Glutamatergic neuron (in vitro differentiated cells): ENCODE measurements around the gene BCL2. TPM values are rescaled to one million over a fixed set of nuclear protein-coding genes. Genes with fewer than 3 reads are reported as not detected.

Source experiments
- DNase-seq: peaks from one replicate; pipeline ENCODE4 v3.0.0; 2022
- H3K27ac Mint-ChIP-seq: one replicate; pipeline ENCODE4 v1.8.0; 2020; ENCODE audit warnings: mild to moderate bottlenecking, mixed read lengths, inconsistent platforms; ENCODE audit not compliant: unreplicated experiment
- H3K27me3 Mint-ChIP-seq: one replicate; pipeline ENCODE4 v1.8.0; 2020; ENCODE audit warnings: mild to moderate bottlenecking, moderate library complexity, mixed read lengths, inconsistent platforms; ENCODE audit not compliant: unreplicated experiment
- H3K36me3 Mint-ChIP-seq: one replicate; pipeline ENCODE4 v1.8.0; 2020; ENCODE audit warnings: mild to moderate bottlenecking, mixed read lengths, inconsistent platforms; ENCODE audit not compliant: unreplicated experiment
- H3K4me1 Mint-ChIP-seq: one replicate; pipeline ENCODE4 v1.8.0; 2020; ENCODE audit warnings: mild to moderate bottlenecking, low read depth, mixed read lengths, inconsistent platforms; ENCODE audit not compliant: unreplicated experiment
- H3K4me3 Mint-ChIP-seq: one replicate; pipeline ENCODE4 v1.8.0; 2020; ENCODE audit warnings: mild to moderate bottlenecking, mixed read lengths, inconsistent platforms; ENCODE audit not compliant: unreplicated experiment
- H3K9me3 Mint-ChIP-seq: one replicate; pipeline ENCODE4 v1.8.0; 2020; ENCODE audit warnings: mild to moderate bottlenecking, moderate library complexity, mixed read lengths, inconsistent platforms; ENCODE audit not compliant: unreplicated experiment
- CTCF ChIP-seq: fragments of 200-600 bp; sonication (generic); IDR thresholded peaks from one replicate; pipeline ENCODE4 v1.5.0; 2021; ENCODE audit not compliant: partially characterized antibody, unreplicated experiment
- total RNA-seq: library from RNA; stranded (reverse); fragmentation: NEBNext Ultra II Directional; extraction: Animal tissue kit (Norgen Biotek cat#: 25700); gene quantifications from one replicate; pipeline ENCODE4 v1.2.1, GENCODE V29; 2021; ENCODE audit not compliant: unreplicated experiment

The BCL2 gene
- total RNA-seq, 1 donor from 2014 or later, result 6.8 TPM

GRCh38 chr18:63181706-63182309 is 137.8 kb downstream of the BCL2 start:
- no peak overlapping the region for H3K27ac Mint-ChIP-seq

GRCh38 chr18:63180971-63181376 is 138.6 kb downstream of the BCL2 start:
- Mint-ChIP-seq H3K4me3 (no peak overlapping the region), H3K4me1 (peaks cover 19% of the 10 kb centered on the region), H3K27ac (no peak overlapping the region), H3K27me3 (no peaks in the 10 kb centered on the region), H3K9me3 (peaks cover 1% of the 10 kb centered on the region), H3K36me3 (no peaks in the 10 kb centered on the region)
- no peak for DNase-seq
- TF ChIP-seq CTCF, result no peak

More at GRCh38 chr18:63181706-63182309, 137.8 kb downstream of the BCL2 start:
- peaks cover 1% of the 10 kb centered on the region for H3K9me3 Mint-ChIP-seq
- H3K27me3 Mint-ChIP-seq, result no peaks in the 10 kb centered on the region
- no peak for DNase-seq
- no peaks in the 10 kb centered on the region for H3K36me3 Mint-ChIP-seq
- TF ChIP-seq CTCF, result no peak
- peaks cover 19% of the 10 kb centered on the region for H3K4me1 Mint-ChIP-seq
- no peak overlapping the region for H3K4me3 Mint-ChIP-seq

GRCh38 chr18:63180321-63180720 is 139.2 kb downstream of the BCL2 start:
- Mint-ChIP-seq H3K4me1 (peaks cover 19% of the 10 kb centered on the region), H3K27me3 (no peaks in the 10 kb centered on the region), H3K9me3 (peaks cover 1% of the 10 kb centered on the region), H3K4me3 (no peak overlapping the region), H3K27ac (no peak overlapping the region), H3K36me3 (no peaks in the 10 kb centered on the region)
- TF ChIP-seq CTCF, result no peak
- no peak for DNase-seq

- DNase-seq, result no peak
- no peaks in the 10 kb centered on the region for H3K27me3 Mint-ChIP-seq
- no peak overlapping the region for H3K4me3 Mint-ChIP-seq
- no peaks in the 10 kb centered on the region for H3K36me3 Mint-ChIP-seq
- H3K9me3 Mint-ChIP-seq, result peaks cover 1% of the 10 kb centered on the region
- H3K4me1 Mint-ChIP-seq, result peaks cover 19% of the 10 kb centered on the region
- TF ChIP-seq CTCF, result no peak
- H3K27ac Mint-ChIP-seq, result no peak overlapping the region
Observed at GRCh38 chr18:63179422-63179821, 140.1 kb downstream of the BCL2 start.

- Mint-ChIP-seq H3K9me3 (peaks cover 1% of the 10 kb centered on the region), H3K27ac (no peak overlapping the region), H3K36me3 (no peaks in the 10 kb centered on the region), H3K27me3 (no peaks in the 10 kb centered on the region), H3K4me3 (no peak overlapping the region), H3K4me1 (peaks cover 19% of the 10 kb centered on the region)
- DNase-seq, result no peak
- no peak for TF ChIP-seq CTCF
Observed at GRCh38 chr18:63178971-63179370, 140.6 kb downstream of the BCL2 start.
